ENCODE data around the gene TRPM8.

DNA sequence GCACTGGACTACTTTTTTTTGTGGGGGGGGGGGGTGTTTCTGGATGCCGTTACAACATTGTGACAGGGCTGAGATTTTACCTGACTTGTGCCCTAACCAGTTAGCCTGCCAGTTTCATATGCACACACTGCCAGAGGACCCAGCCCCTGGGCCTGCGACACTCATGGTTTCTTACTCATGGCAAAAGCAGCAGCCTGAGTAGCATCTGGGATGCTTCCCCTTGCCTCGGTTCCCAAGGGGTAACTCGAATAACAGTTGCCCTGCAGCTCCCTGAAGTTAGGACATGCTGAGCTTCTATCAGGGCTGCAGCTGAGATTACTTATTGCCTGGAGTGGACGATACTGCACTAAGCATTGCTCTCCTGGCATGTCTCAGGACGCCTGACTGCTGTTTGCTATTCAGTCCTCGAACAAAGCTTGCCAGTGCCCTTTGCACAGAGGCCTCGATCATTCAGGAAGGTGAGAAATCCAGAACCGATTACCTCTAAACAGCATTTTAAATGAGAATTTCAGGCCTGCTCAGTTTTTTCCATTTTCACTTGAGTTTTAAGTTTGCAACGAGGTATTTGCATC lies 47.9 kb downstream of the TRPM8 start:
- no peak for TF ChIP-seq NAIF1 (CRISPR knock-in tag; IDR thresholded peaks at IDR 0.05; ENCODE audit: borderline replicate concordance)
- no peak for TF ChIP-seq ZBTB7A (CRISPR knock-in tag; IDR thresholded peaks at IDR 0.05)
- no peak for TF ChIP-seq ZNF224 (CRISPR knock-in tag; IDR thresholded peaks at IDR 0.05)
